ENCODE data around the gene SSX5. TPM values are rescaled to one million over a fixed set of nuclear protein-coding genes. Genes with fewer than 3 reads are reported as not detected.

Gene SSX5
- total and polyA plus RNA-seq, 2 experiments from 2014 or later, result not detected

Small RNA genes lying within 50 kb of the gene (small RNA-seq; reads per million reads assigned to genes)
- gene AC245047.3 (not detected), gene AC245047.7 (not detected), gene RNA5SP503 (not detected), gene RNU6-707P (not detected)

Other genes starting within 250 kb of the SSX5 start
- 3.3 and 5.0 TPM in 2 replicates for gene ZNF182, start 192.8 kb downstream of the SSX5 start, total RNA-seq
- 2.7 and 3.4 TPM in 2 replicates for gene ZNF182, start 192.8 kb downstream of the SSX5 start, polyA plus RNA-seq
- gene SPACA5, start 189.8 kb downstream of the SSX5 start, total RNA-seq, result not detected in 2 replicates
- not detected in 2 replicates for gene SPACA5, start 189.8 kb downstream of the SSX5 start, polyA plus RNA-seq
- 2.8 and 3.7 TPM in 2 replicates for gene ZNF630, start 125.2 kb downstream of the SSX5 start, total RNA-seq
- 0.53 and 1.5 TPM in 2 replicates for gene ZNF630, start 125.2 kb downstream of the SSX5 start, polyA plus RNA-seq
- not detected in 2 replicates for gene SPACA5B, start 66.2 kb downstream of the SSX5 start, total RNA-seq
- gene SPACA5B, start 66.2 kb downstream of the SSX5 start, polyA plus RNA-seq, result not detected in 2 replicates
- not detected in 2 replicates for gene SSX1, start 58.6 kb upstream of the SSX5 start, total RNA-seq
- not detected in 2 replicates for gene SSX1, start 58.6 kb upstream of the SSX5 start, polyA plus RNA-seq
- not detected in 2 replicates for gene SSX3, start 159.9 kb upstream of the SSX5 start, total RNA-seq
- not detected in 2 replicates for gene SSX3, start 159.9 kb upstream of the SSX5 start, polyA plus RNA-seq
- not detected in 2 replicates for gene SSX4, start 186.7 kb upstream of the SSX5 start, total RNA-seq
- gene SSX4, start 186.7 kb upstream of the SSX5 start, polyA plus RNA-seq, result not detected in 2 replicates
- not detected in 2 replicates for gene SSX4B, start 215.2 kb upstream of the SSX5 start, total RNA-seq
- gene SSX4B, start 215.2 kb upstream of the SSX5 start, polyA plus RNA-seq, result not detected in 2 replicates